ENCODE measurements around the gene DIO2.
A peak's percentile ranks its signal among the peaks of the same experiment; 100 is the strongest.

Gene DIO2

GRCh38 chr14:80211153-80212022 is at the start of gene DIO2:
DIO2 (minus strand) TSS chr14:80211504; CDS start chr14:80211472, 32 bp downstream.
- DNase-seq (ENCODE audit: extremely low read depth, low read depth), result peak; percentile 24
- TF ChIP-seq CTCF (IDR thresholded peaks at IDR 0.05; ENCODE audit: low read depth, low read length), result peak; percentile 12

- DNase-seq (ENCODE audit: extremely low read depth, low read depth), result no peak
- TF ChIP-seq CTCF (IDR thresholded peaks at IDR 0.05; ENCODE audit: low read depth, low read length), result no peak
Observed at GRCh38 chr14:80260645-80261044, 49.3 kb upstream of the DIO2 start.

- no peak for DNase-seq (ENCODE audit: extremely low read depth, low read depth)
- TF ChIP-seq CTCF (IDR thresholded peaks at IDR 0.05; ENCODE audit: low read depth, low read length), result no peak
Observed at GRCh38 chr14:80239631-80240030, 28.3 kb upstream of the DIO2 start.

- no peak for TF ChIP-seq CTCF (IDR thresholded peaks at IDR 0.05; ENCODE audit: low read depth, low read length)
- DNase-seq (ENCODE audit: extremely low read depth, low read depth), result no peak
Observed at GRCh38 chr14:80237143-80237542, 25.8 kb upstream of the DIO2 start.

- DNase-seq (ENCODE audit: extremely low read depth, low read depth), result no peak
Observed at GRCh38 chr14:80233470-80234089, 22.3 kb upstream of the DIO2 start.

GRCh38 chr14:80231702-80232101 is 20.4 kb upstream of the DIO2 start:
- no peak for TF ChIP-seq CTCF (IDR thresholded peaks at IDR 0.05; ENCODE audit: low read depth, low read length)
- no peak for DNase-seq (ENCODE audit: extremely low read depth, low read depth)

More at GRCh38 chr14:80233470-80234089, 22.3 kb upstream of the DIO2 start:
- TF ChIP-seq CTCF (IDR thresholded peaks at IDR 0.05; ENCODE audit: low read depth, low read length), result no peak
